ENCODE results near the gene HECW1. TPM values are rescaled to one million over a fixed set of nuclear protein-coding genes. Genes with fewer than 3 reads are reported as not detected.
A peak's percentile ranks its signal among the peaks of the same experiment; 100 is the strongest.

Gene HECW1
- total and polyA plus RNA-seq, 2 of the 8 experiments (the other 6 are each of a cell fraction or from before 2014, with no cell fraction given): 2.9 to 12.7 TPM

GRCh38 chr7:43170571-43170970 is 58.1 kb downstream of the HECW1 start:
- no peak overlapping the region for H4K91ac ChIP-seq (replicated peaks; ENCODE audit: insufficient read length, low read length)
- no peaks in the 10 kb centered on the region for H3K36me3 ChIP-seq (ENCODE audit: control insufficient read depth in 2 of 4, insufficient read depth in 4 of 4, low read length in 3 of 4)
- no peak overlapping the region for H3K9ac ChIP-seq (replicated peaks in 1 of 4; ENCODE audit: extremely low read depth in 1 of 4, low read depth in 3 of 4, low read length in 3 of 4)
- H2BK5ac ChIP-seq (ENCODE audit: low read depth, low read length): no peak overlapping the region
- no peaks in the 10 kb centered on the region for H3K79me2 ChIP-seq (ENCODE audit: control insufficient read depth in 1 of 2, insufficient read depth in 2 of 2, low read length in 2 of 2)
- 0 out of 2 replicates have a peak, but pooled peaks cover 2% of the 10 kb centered on the region for H3K79me1 ChIP-seq (ENCODE audit: low read depth, low read length)
- peak overlapping the region; percentile 56; the same call in 1 of the 2 replicates for H2BK12ac ChIP-seq (ENCODE audit: low read depth, low read length)
- no peak overlapping the region for H2AK5ac ChIP-seq (ENCODE audit: low read depth, low read length)
- peak overlapping the region; percentile 54; the same call in 1 of the 2 replicates for H3K18ac ChIP-seq (ENCODE audit: extremely low read depth, low read length)
- H3K14ac ChIP-seq (ENCODE audit: insufficient read length): no peak overlapping the region
- no peak overlapping the region for H3K23ac ChIP-seq (ENCODE audit: insufficient read length)
- H3K27ac ChIP-seq (ENCODE audit: low read depth, low read length): no peak overlapping the region
- H2AFZ ChIP-seq (ENCODE audit: low read length): 0 out of 2 replicates have a peak overlapping the region, but pooled peaks have one; percentile 10
- 66% methylated on average over 3 of the region's 3 CpGs; no CpG with 5 or more reads in 1 of the 2 experiments for WGBS, 2 experiments (ENCODE audit: extremely low coverage in 1 of 2, insufficient coverage in 1 of 2, insufficient read length in 1 of 2, insufficient replicate concordance in 2 of 2, low coverage in 1 of 2, low lambda C conversion rate in 2 of 2, missing lambda C conversion rate in 1 of 2)
- no peaks in the 10 kb centered on the region for H3K27me3 ChIP-seq (replicated peaks in 1 of 4; ENCODE audit: control insufficient read depth in 3 of 4, extremely low read depth in 1 of 4, insufficient read depth in 3 of 4, low read length in 3 of 4)
- ChIA-PET CTCF (ENCODE audit: partially characterized antibody) (interaction anchor here (1.0 to 1.9 kb wide), 8 partner anchors 8 to 412 kb away, joined by 3 to 4 read pairs (median 3); partner anchors contain the start of gene STK17A), POLR2A (ENCODE audit: partially characterized antibody) (no interaction called here)
- no peak overlapping the region for H3K56ac ChIP-seq (replicated peaks; ENCODE audit: insufficient read length, low read depth, low read length)
- FAIRE-seq (peak; percentile 55), DNase-seq (ENCODE audit: low read depth in 1 of 2, low spot score in 2 of 2) (no peak)
- H3K4ac ChIP-seq (replicated peaks; ENCODE audit: insufficient read length, low read depth, low read length): no peak overlapping the region
- TF ChIP-seq TBP (IDR thresholded peaks at IDR 0.05; ENCODE audit: low read depth, low read length) (no peak), POLR2AphosphoS5 (IDR thresholded peaks at IDR 0.05; ENCODE audit: low read depth, low read length) (no peak), SAP30 (IDR thresholded peaks at IDR 0.05; ENCODE audit: insufficient read depth, insufficient replicate concordance, low read length) (no peak), SRF (IDR thresholded peaks at IDR 0.05; ENCODE audit: low read depth, low read length) (no peak), CTBP2 (IDR thresholded peaks at IDR 0.05; ENCODE audit: borderline replicate concordance, insufficient read depth, insufficient read length, low read length) (no peak), SIX5 (IDR thresholded peaks at IDR 0.05; ENCODE audit: low read depth, low read length) (no peak), RFX5 (IDR thresholded peaks at IDR 0.05; ENCODE audit: borderline replicate concordance, low read depth, low read length) (no peak), TAF1 (IDR thresholded peaks at IDR 0.05; ENCODE audit: low read depth, low read length) (no peak), CEBPB (IDR thresholded peaks at IDR 0.05; ENCODE audit: low read depth, low read length) (no peak)
- no peaks in the 10 kb centered on the region for H3K9me3 ChIP-seq (ENCODE audit: insufficient read depth in 2 of 2, low read depth in 1 of 2, low read length in 1 of 2)
- peak overlapping the region; percentile 49; the same call in 1 of the 2 replicates for H2BK15ac ChIP-seq (ENCODE audit: low read length)
- H4K8ac ChIP-seq (ENCODE audit: extremely low read depth, insufficient read depth, low read length): no peak overlapping the region
- H2BK20ac ChIP-seq (ENCODE audit: low read length): no peak overlapping the region
- H3K4me1 ChIP-seq (replicated peaks in 1 of 4; ENCODE audit: control insufficient read depth in 3 of 4, insufficient read depth in 4 of 4, low read length in 3 of 4): peaks cover 0 to 10% (median 4%) of the 10 kb centered on the region in 4 experiments; a peak in 5 of 7 replicates
- no peak overlapping the region for H4K5ac ChIP-seq (ENCODE audit: insufficient read length, low read depth, low read length)
- no peaks in the 10 kb centered on the region for H3K23me2 ChIP-seq (ENCODE audit: low read depth, low read length)
- H2BK120ac ChIP-seq (replicated peaks; ENCODE audit: low read depth, low read length): no peak overlapping the region
- H3K4me3 ChIP-seq (ENCODE audit: extremely low read depth in 1 of 4, insufficient read depth in 2 of 4, low read depth in 3 of 4, low read length in 4 of 4): no peak overlapping the region; a peak in 1 of 8 replicates
- no peaks in the 10 kb centered on the region for H4K20me1 ChIP-seq (replicated peaks in 1 of 2; ENCODE audit: control insufficient read depth in 1 of 2, insufficient read depth in 2 of 2, low read length in 2 of 2)
- peak overlapping the region in 1 of 2 experiments; percentile 44; a peak in 1 of 4 replicates for H3K4me2 ChIP-seq (ENCODE audit: insufficient read depth in 1 of 2, low read depth in 2 of 2, low read length in 2 of 2)

Data from H1 (cell line).